SH-SY5Y (cell line): ENCODE data around the gene LRRC8C.

Experiments
- GATA2 ChIP-seq: IDR thresholded peaks from 2 replicates; pipeline ENCODE4 v1.6.1; 2011; ENCODE audit warnings: mild to moderate bottlenecking, low read depth, low read length
- GATA3 ChIP-seq: IDR thresholded peaks from 2 replicates; pipeline ENCODE4 v1.6.1; 2011; ENCODE audit warnings: low read depth, mild to moderate bottlenecking, low read length, moderate library complexity

GRCh38 chr1:89723863-89724262 is 90.9 kb downstream of the LRRC8C start:
- no peak for TF ChIP-seq GATA3
- no peak for TF ChIP-seq GATA2
